KG1 (cell line): ENCODE measurements around the gene LACC1.
A peak's percentile ranks its signal among the peaks of the same experiment; 100 is the strongest.

Source experiments
- DNase-seq: peaks from one replicate; lab custom pipeline; 2025; lab: John Stamatoyannopoulos, UW

The LACC1 gene

DNA sequence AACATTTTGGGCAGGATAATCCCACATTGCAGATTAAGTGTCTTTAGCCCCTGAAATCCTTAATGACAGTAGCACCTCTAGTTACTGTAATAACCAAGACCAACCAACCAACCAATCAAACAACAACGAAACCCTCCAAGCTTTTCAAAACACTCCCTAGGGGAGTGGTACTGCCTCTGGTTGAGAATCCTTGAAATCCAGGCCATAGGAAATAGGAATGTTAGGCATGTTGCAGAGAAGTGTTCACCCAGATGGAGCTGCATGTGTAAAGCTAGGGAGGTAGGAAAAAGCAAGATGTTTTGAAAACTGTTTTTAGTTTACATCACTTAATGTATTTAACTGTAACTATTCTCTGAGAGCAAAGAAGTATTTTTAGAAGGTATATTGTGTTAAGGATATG lies 4.5 kb downstream of the LACC1 start:
- no peak for DNase-seq

DNA sequence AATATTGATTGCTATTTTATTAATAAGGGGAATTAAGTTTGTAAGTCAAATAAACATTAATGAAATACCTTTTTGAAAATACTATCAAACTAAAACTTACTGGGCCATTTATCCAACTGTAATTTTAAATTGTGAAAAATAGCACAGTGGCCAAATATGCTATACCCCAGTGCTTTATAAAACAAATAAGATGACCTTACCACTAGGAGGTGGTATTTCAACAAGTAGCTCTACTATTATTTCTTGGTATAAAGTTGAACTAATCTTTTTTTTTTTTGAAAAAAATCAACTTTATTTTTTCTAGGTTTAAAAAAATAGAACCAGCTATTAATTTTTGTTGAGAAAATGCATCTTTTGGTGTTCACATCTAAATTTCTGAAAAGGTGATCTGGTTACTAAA lies 14.7 kb downstream of the LACC1 start:
- no peak for DNase-seq

DNA sequence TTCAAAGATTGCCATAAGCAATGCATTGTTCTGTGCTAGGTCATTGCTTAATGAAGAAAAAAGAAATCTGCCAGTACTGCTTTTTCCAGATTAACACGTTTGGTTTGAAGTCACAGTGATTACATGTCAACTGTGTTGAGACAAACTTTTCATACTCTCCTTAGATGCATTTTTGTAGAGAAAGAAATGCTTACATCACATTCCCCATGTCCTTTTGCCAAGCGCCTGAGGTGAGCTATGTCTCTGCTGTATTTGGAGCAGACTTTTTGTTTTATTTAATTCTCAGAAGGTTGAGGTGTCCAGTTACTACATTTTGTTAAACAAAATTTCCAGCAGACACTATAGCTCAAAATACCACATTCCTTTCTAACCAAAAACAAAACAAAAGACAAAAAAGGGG lies 16.2 kb downstream of the LACC1 start:
- DNase-seq, result no peak

DNA sequence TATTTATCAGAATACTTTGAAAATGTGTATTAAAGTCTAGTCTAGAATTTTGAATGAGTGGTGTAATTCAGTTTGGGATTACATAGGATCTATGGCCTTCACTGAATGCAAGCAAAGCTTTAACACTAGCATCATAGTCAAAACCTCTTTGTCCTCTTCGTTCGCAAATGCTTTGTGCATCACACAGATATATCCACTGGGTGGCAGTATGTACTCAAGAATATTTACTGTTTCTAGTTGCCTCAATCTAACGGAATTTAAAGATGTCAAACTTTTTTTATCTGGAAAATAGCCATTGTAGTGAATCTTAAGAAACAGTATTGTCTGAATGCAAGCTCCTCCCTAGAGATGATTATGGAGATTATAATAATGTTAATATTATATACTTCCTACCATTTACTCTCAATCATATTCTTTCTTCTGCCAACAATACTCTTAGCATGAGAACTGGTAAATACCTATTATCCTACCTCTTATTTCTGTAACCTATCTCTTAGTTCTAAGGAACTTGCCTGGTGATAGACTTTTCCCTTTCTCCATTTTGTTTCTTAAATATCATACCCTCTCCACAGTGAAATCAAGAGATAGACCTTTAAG lies 25.8 kb downstream of the LACC1 start:
- peak; percentile 60 for DNase-seq

DNA sequence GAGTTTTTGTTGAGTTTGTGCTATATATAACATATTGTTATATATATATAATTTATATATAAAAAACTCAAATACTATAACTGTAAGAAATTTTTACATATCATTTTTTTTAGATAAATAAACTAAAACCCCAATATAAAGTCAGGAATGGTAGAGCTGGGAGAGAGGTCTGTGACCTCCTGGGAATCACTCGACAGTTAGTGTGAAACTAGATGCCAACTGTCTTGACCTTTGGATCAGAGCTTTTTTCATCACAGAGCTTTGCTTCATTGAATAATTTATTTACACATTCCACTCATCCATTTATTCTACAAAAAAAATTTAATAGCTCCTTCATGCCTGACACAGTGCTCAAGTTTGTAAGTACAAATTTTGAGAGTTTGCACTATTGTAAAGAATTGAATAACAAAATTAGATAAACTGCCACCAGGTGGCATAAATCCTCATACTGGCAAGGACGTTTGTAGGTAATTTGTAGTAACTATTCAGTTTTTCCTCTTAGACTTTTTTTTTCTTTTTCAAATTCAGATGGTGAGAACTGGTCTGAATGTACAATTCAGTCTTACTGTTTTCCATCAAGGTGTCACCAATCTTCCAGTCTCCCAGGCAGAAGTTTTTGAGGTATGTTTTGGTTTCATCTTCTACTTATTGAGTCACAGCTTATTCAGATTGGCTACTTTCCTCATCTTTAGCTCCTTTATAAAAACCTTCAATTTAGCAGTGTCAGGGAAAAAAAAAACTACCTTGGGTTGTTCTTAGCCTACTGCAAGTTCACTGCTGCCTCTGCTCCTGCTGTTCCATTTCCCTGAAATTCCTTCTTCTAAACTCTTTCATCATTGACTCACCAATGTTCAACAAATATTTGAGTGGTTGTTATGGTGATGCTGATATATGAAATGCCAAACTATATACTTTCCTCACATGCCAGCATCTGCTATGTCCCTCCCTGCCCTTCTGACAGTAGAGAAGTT lies 28.7 kb downstream of the LACC1 start:
- DNase-seq, result peak; percentile 31

DNA sequence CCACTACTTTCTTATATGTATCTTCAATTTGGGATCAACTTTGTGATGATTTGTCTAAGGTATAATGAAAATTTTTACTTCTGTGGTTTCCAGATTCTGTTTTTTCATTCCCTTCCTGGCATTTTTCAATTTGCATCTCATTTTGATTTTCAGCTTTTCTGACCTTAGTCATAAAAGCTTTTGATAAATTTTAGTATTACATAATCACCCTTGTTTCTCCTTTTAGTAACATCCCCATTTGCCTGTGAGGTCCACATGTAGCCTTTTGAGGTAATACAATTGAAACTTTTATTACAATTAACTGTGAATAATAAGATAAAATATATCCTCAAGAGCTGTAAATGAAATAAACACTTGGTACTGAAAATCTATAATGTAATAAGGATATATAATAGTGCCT lies 31.2 kb downstream of the LACC1 start:
- no peak for DNase-seq

DNA sequence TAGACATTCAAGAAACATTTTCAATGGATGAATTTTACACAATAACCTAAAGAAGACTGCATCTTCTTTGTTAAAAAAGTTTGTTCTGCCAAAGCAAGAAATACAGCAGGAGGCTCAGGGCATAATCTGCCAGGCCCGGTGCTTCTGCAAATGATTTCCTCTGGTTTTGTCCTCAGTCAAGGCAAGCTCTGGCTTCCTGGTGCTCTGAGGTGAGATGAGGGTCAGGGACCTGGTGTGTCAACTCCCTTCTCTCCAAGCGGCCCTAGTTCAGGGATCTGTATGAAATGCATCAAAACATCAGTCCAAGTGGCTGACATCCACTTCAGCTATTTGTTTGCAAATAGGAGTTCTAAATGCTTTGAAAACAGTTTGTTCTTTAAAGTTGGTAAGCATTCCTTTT lies 31.6 kb downstream of the LACC1 start:
- peak; percentile 31 for DNase-seq

DNA sequence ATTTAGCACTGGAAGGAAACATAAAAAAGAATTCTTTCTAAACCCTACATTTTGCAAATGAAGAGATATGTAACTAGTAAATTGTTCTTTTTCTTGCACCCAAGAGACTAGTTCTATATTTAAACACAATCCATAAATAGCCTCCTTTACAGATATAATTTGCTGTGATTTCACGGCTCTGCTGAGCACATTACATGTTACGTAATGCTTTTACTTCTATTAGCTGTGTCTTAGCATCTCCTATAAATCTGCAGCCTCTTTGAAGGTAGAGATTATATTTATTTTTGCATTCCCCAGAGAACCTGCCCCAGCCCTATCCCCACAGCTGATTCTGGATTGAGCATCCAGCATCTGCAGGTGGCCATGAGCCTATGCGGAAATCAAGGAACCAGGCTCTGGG lies 32.2 kb downstream of the LACC1 start:
- DNase-seq, result no peak

DNA sequence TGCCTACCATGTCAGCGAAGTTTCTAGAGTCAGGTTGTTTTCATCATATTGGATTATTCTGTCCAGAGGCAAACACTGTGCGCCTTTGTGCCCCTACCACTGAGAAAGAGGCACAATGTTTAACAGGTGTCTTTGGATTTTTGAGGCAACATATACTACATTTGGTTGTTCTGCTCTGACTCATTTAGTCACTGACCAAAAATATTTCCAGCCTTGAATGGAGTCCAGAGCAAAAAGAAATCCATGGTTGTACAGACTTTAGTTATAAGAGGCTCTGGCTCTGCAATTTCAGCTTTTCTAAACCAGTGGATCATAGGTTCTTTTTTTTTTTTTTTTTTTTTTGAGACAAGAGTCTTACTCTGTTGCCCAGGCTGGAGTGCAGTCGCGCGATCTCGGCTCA lies 35.7 kb downstream of the LACC1 start:
- no peak for DNase-seq

DNA sequence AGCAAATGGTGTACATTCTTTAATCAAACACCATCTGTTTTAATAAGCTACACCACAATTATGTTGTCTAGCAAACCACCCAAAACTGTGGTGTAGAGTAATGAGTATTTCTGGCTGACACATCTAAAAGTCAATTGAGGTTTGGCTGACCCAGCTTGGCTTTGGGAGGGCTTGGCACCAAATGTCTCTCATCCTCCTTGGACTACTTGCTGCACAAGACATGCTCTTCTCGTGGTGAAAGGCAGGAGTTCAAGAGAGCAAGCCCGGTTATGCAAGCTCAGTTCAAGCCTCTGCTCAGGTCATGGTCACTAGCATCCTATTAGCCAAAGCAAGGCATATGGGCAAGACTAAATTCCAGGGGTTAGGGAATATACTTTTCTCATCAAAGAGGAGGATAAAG lies 37.1 kb downstream of the LACC1 start:
- no peak for DNase-seq

DNA sequence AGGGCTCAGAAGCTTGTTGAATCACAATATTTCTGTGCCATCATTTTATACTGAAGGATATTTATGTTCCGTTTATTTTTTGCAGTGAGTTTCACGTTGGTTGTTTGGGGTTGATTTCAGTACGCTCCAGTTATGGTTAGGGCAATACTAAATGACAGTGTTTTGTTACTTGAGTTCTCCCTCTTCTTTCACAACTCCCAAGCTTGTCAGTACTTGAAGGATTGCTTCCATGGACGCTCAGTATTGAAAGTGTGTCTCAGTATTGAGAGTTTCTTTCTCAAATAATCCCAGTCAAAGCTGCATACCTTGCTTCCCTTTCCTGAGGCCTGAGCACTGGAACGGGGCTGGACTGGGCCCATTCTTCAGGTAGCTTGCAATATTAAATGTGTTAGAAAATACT lies 38.9 kb downstream of the LACC1 start:
- no peak for DNase-seq

DNA sequence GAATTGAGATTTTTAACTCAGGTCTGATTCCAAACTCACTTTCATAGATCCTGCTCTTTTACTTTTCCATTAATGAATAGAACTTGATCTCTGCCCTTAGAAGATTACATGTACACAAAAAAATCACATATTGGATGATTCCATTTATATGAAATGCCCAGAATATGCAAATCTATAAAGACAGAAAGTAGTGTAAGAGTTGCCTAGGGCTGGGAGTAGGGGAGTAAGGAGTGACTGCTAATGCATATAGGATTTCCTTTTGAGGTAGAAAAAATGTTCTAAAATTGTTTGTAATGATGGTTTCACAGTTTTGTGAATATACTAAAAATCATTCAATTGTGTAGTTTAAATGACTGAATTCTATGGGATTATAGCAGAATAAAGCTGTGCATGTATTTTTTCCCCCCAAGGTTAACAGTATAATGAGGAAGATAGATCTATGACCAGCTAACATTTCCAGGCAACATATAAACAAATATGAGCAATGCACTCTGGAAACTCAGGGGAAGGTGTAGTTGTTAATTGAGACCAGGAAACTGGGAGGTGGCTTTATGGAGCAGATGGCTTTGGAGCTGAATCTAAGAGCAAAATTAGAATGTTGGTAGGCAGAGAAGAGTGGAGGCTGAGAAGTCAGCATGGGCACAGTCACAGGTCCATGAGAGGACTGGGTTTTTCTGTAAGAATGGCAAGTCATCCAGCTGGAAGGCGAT lies 41.4 kb downstream of the LACC1 start:
- DNase-seq, result no peak

DNA sequence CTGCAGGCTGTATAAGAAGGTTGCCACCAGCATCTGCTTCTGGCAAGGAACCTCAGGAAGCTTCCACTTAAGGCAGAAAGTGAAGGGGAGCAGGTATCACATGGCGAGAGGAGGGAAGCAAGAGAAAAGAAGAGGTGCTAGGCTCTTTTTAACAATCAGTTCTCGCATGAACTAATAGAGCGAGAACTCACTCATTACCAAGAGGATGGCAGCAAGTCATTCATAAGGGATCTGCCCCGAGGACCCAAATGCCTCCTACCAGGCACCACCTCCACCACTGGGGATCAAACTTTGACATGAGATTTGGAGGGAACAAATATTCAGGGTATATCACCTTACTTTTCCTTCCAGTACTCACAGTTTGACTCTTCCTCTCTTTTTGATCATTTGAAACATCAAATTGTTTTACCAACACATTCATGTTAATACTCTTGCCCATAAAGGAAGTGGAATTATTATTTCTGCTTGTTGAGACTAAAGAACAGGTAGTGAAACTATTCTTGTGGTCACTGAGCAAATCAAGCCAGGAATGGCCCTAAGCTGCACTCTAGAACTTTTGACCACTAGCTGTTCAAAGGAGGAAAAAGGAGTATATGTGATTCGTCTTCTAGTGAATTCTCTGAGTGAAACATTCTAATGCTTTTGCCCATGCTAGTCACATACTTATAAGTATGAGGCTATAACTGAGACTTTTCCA lies 45.0 kb downstream of the LACC1 start:
- DNase-seq, result no peak

DNA sequence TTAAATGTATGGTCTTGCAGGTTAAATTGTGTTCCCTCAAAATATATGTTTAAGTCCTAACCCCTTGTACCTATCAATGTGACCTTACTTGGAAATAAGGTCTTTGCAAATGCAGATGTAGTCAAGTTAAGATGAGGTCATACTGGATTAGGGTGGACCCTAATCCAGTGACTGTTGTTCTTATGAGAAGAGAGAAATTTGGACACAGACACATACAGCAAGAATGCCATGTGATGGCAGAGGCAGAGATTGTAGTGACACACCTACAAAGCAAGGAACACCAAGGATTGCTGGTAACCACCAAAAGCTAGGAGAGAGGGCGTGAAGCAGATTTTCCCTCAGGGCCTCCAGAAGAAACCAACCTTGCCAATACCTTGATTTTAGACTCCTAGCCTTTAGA lies 50.2 kb downstream of the LACC1 start:
- DNase-seq, result no peak

DNA sequence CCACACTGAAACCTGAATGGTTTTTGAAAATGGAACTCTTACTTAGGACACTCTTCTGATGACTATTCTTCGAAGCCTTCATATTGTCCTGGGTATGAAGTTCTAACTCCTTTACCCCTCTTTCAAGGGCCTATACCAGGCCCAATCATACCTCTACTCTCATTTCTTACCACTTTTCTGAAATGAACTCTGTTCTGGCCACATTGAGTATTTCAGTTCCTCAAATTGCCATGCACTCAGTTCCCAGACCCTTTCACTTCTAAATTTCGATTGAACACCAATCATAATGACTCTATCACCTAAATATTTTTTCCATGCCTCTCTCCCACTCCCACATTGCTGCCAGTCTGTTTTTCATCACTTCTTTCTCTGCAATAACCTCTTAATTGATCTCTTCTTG lies 53.7 kb downstream of the LACC1 start:
- no peak for DNase-seq

DNA sequence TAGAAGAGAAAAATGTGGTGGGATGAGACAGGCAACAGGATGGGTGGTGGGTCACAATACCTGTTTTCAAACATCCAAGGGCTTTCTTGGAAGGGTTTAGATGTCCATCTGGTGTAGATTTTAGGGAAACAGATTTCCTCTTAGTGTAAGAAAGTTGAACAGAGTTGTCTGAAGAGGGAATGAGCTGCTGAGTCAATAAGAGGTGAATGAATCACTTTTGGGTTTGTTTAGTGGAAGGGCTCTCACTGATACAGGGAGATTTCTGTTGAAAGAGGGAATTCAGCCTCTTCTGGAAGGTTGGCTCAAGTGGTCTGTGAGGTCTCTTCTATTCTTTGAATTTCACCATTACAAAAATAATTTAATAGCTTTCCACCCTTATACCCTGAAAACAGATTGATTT lies 54.6 kb downstream of the LACC1 start:
- no peak for DNase-seq

DNA sequence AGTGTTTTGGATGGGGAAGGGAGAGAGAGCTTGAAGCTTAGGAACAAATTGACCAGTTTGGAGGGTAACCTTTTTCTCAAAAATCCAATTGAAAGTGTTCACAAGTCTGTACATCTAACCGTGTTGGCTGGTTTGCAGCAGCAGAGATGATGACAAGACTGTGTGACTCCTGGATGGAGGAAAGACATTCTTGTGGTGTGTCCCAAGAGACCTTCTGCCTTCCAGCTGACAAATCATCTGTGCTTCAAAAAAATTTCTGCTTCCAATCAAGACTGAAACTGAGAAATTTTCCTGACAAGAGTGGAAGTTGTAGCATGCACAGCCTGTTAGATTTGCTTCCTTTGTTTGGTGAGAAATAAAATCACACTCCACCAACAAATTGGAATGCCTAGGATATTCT lies 56.2 kb downstream of the LACC1 start:
- no peak for DNase-seq

DNA sequence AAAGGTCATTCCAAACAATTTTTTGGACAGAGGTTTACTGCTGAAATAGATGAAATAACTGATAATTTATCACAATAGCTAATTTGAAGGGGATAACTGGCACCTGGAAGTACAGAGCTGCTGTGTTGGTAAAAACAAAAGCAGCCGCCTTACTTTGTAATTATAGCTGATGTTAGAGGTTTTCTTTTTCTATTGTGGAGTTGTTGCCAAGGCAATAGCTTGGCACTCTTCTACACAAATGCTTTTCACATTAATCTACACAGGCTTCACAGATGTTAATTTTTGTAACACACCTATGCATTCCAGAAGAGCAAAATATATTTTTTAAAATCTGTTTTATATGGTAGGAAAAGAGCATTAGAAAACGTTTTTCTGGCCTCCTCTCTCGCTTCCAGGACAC lies 56.9 kb downstream of the LACC1 start:
- DNase-seq, result no peak

DNA sequence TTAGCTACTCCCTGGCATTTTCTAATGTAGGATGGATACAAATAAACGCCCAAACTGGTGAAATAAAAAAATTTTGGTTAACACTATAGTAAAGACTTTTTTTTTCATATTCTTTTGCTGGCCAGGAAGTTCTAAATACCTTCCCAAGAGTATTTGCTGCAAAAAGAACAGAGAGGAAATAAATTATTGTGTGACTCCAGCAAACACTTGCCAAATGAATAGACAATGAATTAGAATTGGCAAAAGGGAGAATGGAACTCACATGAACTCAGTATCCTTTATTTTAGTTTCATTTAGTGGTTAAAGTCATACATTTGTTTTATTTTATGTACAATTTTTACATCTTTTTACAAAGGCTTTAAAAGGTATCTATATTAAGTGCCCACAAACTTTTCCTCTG lies 58.1 kb downstream of the LACC1 start:
- DNase-seq, result no peak

DNA sequence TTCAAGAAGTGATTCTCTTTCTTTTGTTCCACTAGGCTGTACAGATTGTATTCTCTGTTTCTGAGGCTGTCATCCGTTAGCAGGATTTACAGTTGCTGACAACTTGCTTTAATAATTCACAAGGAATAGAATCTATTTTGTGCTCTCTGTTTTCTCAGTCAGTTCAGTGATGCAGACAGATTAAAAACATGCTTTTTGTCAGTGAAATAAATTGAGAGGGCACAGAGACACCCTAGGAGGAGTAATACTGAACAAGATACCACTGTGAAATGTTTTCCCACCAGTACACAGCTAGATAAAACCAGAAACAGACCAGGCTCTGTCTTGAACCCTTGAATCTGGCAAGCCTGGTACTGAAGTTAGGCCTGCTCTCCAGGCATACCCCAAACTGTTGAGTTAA lies 58.7 kb downstream of the LACC1 start:
- no peak for DNase-seq

DNA sequence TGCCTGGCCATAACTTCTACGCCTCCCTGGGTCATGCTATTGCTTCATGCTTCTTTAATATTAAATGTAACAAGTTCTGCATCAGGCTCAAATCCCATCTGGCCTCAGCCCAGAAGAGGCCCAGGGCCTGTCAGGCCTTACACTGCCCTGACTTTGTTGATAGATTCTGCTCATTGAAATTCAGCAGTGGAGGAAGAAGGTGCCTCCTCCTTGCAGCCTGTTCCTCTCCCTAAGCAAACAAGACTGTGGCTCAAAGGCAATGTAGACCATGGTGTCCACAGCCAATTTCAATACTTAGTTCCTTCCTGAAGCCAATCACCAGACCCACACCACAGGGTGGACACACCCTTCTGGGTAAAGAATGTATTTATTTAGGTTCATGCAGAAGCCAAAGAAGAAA lies 59.4 kb downstream of the LACC1 start:
- no peak for DNase-seq

DNA sequence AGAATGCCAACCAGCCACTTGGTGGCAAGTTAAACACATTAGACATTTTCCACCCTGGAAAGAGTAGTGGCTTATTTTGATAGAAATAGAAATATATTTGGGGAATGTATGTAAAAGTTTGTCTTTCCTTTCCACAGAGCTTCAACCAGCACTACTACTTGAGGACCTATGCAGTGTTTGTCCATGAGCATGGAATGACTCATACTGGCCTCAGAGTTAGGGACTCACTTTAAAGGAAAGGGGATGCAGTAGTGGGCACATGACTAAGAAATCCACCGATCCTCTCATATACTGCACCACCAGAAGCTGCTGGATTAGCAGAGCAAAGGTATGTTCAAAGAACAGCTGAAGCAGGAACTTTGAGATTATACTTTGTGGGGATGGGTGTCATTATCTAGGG lies 62.6 kb downstream of the LACC1 start:
- DNase-seq, result no peak
